K562 treated with DMSO at 1 percent for 12 hours (cell line): ENCODE results near the gene PTCD2. TPM values are rescaled to one million over a fixed set of nuclear protein-coding genes. Genes with fewer than 3 reads are reported as not detected.

ENCODE experiments used
- total RNA-seq: library from RNA; unstranded; fragments of 300-600 nt; gene quantifications from 2 replicates; pipeline ENCODE4 v1.2.3, GENCODE V29; 2022; ENCODE audit not compliant: insufficient read depth

The PTCD2 gene
- total RNA-seq: 3.1 and 5.2 TPM in 2 replicates

GRCh38 chr5:72319976-72320752, at the start of gene PTCD2, which contains the start of gene MRPS27:
Gene PTCD2, plus strand, starts transcription at chr5:72320373. Its CDS starts 10 bp downstream, at chr5:72320383.
Gene MRPS27, minus strand, starts transcription at chr5:72320240. Its CDS starts 19 bp downstream, at chr5:72320221.

Other genes starting within 250 kb of the PTCD2 start
- 5.3 and 23.1 TPM in 2 replicates for gene MAP1B, start 212.9 kb upstream of the PTCD2 start, total RNA-seq
- 27.4 and 40.2 TPM in 2 replicates for gene MRPS27, start 133 bp upstream of the PTCD2 start, total RNA-seq
- gene ZNF366, start 187.0 kb downstream of the PTCD2 start, total RNA-seq: not detected in 2 replicates